ENCODE results near the gene ATXN2L.
"Not testable (repeated sequence)": the region's sequence is repeated elsewhere in the genome, so short reads cannot be mapped to it uniquely, and the experiment has no call there.

The ATXN2L gene

GRCh38 chr16:28879261-28879840, 56.6 kb downstream of the ATXN2L start:
- no peak for TF ChIP-seq CTCF (conservative IDR thresholded peaks at IDR 0.05; ENCODE audit: low read depth, low read length)
- peak overlapping the region; percentile 70 for H3K4me3 ChIP-seq (ENCODE audit: low read depth, low read length)
- DNase-seq (ENCODE audit: low read depth): no peak

- H3K4me3 ChIP-seq (ENCODE audit: low read depth, low read length): peak overlapping the region; percentile 70
- no peak for TF ChIP-seq CTCF (conservative IDR thresholded peaks at IDR 0.05; ENCODE audit: low read depth, low read length)
- peak; percentile 86 for DNase-seq (ENCODE audit: low read depth)
Measured at GRCh38 chr16:28879841-28880588, 57.2 kb downstream of the ATXN2L start.

GRCh38 chr16:28880589-28880915, 57.8 kb downstream of the ATXN2L start:
- no peak for DNase-seq (ENCODE audit: low read depth)
- TF ChIP-seq CTCF (conservative IDR thresholded peaks at IDR 0.05; ENCODE audit: low read depth, low read length): no peak
- peak overlapping the region; percentile 70 for H3K4me3 ChIP-seq (ENCODE audit: low read depth, low read length)

DNA sequence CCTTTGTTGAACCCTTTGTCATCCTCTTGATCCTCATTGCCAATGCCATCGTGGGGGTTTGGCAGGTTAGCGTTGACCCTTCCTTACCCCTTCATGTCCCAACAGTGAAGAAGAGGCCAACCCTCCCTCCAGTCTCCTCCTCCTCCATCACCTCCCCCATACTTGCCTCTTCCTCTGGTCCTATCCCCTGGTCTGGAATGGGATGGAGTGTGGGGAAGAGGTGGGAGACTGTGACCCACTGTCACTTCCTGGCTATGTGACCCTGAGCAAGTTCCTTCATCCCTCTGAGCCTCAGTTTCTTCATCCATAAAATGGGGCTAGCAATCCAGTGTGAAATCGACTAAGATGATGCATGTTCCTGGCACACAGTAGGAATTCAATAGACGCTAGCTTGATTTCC, 58.2 kb downstream of the ATXN2L start:
- DNase-seq (ENCODE audit: low read depth): no peak
- H3K4me3 ChIP-seq (ENCODE audit: low read depth, low read length): no peak overlapping the region
- TF ChIP-seq CTCF (conservative IDR thresholded peaks at IDR 0.05; ENCODE audit: low read depth, low read length): no peak

DNA sequence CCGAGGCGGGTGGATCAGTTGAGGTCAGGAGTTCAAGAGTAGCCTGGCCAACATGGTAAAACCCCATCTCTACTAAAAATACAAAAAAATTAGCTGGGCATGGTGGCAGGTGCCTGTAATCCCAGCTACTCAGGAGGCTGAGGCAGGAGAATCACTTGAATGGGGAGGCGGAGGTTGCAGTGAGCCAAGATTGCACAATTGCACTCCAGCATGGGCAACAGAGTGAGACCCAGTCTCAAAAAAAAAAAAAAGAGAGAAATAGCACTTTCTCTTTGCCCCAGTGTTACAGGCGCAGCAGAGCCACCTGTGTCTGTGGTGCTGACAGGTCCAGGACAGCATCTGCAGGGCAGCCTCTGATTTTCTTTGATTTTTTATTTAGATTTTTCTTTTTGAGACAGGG, 58.8 kb downstream of the ATXN2L start:
- not testable (repeated sequence) for DNase-seq (ENCODE audit: low read depth); H3K4me3 ChIP-seq (ENCODE audit: low read depth, low read length)

- TF ChIP-seq CTCF (conservative IDR thresholded peaks at IDR 0.05; ENCODE audit: low read depth, low read length): no peak
- DNase-seq (ENCODE audit: low read depth): no peak
- H3K4me3 ChIP-seq (ENCODE audit: low read depth, low read length): no peak overlapping the region
Measured at GRCh38 chr16:28882551-28883160, 59.9 kb downstream of the ATXN2L start.

DNA sequence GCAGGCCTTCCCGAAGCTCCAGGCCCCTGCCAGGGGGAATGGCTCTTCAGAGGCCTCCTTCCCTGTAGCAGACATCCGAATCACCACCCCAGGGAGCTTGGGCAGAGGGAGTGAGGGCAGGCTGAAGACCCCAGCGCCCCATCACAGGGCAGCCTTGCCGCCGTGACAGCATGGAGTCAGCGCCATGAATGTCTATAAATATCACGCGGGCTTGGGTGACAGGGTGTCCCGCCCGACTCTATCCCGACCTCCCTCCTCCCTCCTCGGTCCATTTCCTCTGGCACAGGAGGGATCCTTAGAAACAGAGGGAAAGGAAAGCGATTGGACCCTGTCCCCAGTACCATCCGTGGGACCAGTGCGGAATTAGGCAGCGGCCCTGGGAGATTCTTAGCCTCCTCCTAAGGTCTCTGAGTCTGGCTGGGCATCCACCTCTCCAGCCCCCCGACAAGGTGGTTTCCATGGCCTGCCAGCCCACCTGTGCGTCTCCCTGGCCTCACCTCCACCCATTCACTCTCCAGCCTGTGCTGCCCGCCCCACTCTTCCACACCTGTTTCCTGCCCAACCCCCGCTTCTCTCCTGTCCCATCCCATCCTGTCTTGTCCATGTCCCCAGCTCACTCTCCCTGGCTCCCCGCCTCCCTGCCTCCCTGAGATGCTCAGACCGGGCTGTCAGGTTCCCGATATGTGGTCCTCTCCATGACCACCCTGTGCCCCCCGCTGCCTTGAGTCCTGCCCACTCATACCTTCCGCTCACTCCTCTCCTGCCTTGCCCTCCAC, 60.6 kb downstream of the ATXN2L start:
- no peak for DNase-seq (ENCODE audit: low read depth)
- no peak overlapping the region for H3K4me3 ChIP-seq (ENCODE audit: low read depth, low read length)
- TF ChIP-seq CTCF (conservative IDR thresholded peaks at IDR 0.05; ENCODE audit: low read depth, low read length): no peak
